GM12801 (cell line): ENCODE measurements around the gene SLC8A2.

Source experiments
- TF ChIP-seq, protein P1 (sequence below): IDR thresholded peaks from one replicate; pipeline ENCODE4 v1.5.1; 2011; ENCODE audit warnings: control low read depth; ENCODE audit not compliant: insufficient read length; ENCODE audit errors: extremely low read depth

SLC8A2 gene

DNA sequence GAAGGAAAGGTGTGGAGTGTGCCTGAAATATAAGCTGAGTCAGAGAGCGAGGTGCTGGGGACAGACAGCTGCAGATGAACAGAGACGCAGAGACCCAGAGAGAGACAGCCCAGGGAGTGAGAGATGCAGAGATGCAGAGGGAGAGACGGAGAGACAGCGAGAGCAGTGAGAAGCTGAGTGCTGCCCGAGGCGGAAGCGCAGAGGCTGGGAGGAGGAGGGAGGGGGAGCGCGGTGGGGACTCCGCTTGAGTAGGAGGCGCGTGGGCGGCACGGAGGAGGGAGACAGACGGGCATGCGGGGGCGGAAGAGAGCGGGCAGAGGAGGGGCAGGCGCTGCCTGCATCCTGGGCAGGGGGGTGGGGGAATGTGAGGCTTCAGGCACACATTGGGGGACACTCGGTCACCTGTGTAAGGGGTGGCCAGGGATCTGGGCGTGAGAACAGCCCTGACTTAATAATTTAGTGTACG, 25.7 kb downstream of the SLC8A2 start:
- TF ChIP-seq, protein P1, sequence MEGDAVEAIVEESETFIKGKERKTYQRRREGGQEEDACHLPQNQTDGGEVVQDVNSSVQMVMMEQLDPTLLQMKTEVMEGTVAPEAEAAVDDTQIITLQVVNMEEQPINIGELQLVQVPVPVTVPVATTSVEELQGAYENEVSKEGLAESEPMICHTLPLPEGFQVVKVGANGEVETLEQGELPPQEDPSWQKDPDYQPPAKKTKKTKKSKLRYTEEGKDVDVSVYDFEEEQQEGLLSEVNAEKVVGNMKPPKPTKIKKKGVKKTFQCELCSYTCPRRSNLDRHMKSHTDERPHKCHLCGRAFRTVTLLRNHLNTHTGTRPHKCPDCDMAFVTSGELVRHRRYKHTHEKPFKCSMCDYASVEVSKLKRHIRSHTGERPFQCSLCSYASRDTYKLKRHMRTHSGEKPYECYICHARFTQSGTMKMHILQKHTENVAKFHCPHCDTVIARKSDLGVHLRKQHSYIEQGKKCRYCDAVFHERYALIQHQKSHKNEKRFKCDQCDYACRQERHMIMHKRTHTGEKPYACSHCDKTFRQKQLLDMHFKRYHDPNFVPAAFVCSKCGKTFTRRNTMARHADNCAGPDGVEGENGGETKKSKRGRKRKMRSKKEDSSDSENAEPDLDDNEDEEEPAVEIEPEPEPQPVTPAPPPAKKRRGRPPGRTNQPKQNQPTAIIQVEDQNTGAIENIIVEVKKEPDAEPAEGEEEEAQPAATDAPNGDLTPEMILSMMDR: no peak

DNA sequence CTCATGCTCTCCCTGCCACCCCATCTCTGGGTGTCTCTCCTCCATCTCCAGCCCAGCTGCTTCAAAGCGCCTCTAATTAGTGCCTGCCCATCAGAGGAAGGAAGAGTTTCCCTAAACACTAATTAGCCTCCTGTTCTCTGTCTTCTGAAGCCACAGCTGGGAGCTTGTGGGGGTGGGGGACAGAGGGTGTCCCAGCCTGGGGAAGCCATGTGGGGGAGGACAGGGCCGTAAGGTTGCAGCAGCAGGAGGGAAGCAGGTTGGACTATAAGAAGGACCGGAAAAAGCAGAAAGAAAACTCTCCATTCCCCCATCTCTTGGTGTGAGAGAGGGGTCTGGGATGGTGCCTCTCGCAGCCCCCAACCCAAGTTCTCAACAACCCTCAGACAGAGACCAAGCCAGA, 26.2 kb downstream of the SLC8A2 start:
- TF ChIP-seq, protein P1: no peak

GRCh38 chr19:47444388-47444821, 27.3 kb downstream of the SLC8A2 start:
- TF ChIP-seq, protein P1: no peak

DNA sequence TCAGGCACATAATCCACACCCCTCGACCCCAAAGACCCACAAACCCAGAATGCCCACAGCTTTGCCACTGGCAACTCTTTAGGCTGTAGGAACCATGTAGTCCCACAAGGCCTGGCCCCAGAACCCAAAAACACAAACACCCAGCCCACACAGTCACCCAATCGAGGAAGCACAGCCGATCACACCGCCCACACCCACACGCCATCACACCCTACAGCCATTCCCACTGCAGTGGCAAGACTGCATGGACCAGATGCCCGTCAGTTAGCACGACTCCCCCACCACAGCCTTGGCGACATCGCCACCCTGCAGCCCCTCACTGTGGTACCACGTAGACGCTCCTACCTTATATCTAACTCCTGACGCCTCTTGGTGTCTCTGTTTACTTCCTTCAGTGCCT, 28.4 kb downstream of the SLC8A2 start:
- TF ChIP-seq, protein P1: no peak

DNA sequence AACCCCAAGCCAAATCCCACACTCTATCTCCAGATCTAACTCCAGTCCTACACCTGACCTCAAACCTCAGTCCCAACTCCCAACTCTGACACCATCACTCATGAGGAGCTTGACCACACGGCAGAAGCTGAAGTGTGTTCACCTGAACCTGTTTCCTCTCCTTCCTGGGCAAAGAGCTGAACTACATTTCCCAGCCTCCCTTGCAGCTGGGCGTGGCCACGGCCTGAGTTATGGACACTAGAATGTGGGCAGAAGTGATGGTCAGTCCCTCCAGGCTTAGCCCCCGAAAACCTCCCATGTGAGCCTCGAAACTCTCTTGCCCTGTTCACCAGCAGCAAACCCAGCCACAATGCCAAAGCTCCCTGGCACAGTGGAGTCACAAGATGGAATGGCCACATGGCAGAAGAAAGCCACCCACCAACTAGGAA, 32.9 kb downstream of the SLC8A2 start:
- TF ChIP-seq, protein P1: no peak

- TF ChIP-seq, protein P1: no peak
Observed at GRCh38 chr19:47437500-47437899, 34.2 kb downstream of the SLC8A2 start.

DNA sequence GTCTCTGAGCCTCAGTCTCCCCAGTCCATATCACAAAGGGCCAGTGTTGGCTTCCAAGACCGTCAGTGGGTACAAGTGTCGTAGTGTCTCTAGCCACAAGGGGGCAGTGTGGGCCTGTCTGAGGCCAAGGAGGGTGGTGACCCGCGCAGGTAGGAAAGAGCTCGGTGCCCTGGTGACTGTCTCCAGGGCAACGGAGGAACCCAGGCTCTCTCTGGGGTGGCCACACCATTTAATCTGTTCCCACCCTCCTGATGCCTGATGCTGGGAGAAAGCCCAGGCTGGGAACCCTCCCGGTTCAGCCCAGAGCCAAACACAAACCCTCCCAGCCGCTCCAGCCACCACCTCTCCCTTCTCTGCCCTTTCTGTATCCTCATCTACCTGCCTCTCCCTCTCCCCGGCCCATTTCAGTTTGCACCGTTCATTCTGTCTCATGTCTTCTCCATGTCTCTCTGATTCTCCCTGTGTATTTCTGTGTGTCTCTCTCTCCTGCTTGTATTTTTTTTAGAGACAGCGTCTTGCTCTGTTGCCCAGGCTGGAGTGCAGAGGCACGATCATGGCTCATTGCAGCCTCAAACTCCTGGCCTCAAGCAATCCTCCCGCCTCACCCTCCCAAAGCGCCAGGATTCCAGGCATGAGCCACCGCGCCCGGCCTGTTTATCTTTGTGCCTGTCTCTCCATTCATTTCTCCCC, 34.8 kb downstream of the SLC8A2 start:
- TF ChIP-seq, protein P1: no peak
